NCI-H1436 (cell line): ENCODE measurements around the gene RBM18.

ENCODE experiments used
- DNase-seq: peaks from one replicate; lab custom pipeline; 2025; lab: John Stamatoyannopoulos, UW

Gene RBM18

GRCh38 chr9:122264360-122265148 lies at the start of gene RBM18, which contains the start of gene MRRF:
RBM18 (minus strand) TSS chr9:122264840; CDS start chr9:122261492, 3,348 bp downstream.
MRRF (plus strand) TSS chr9:122264882; CDS start chr9:122270892, 6,010 bp downstream.
- DNase-seq = peak; percentile 79

- no peak for DNase-seq
These were observed 49.5 kb upstream of the RBM18 start for GRCh38 chr9:122314165-122314564.

- no peak for DNase-seq
These were observed 45.2 kb upstream of the RBM18 start for GRCh38 chr9:122309861-122310260.

GRCh38 chr9:122307925-122308324 lies 43.3 kb upstream of the RBM18 start:
- no peak for DNase-seq

- DNase-seq = no peak
These were observed 42.4 kb upstream of the RBM18 start for GRCh38 chr9:122307061-122307460.

- no peak for DNase-seq
These were observed 37.8 kb upstream of the RBM18 start for GRCh38 chr9:122302237-122303093.

- no peak for DNase-seq
These were observed 32.9 kb upstream of the RBM18 start for GRCh38 chr9:122297512-122297911.

DNA sequence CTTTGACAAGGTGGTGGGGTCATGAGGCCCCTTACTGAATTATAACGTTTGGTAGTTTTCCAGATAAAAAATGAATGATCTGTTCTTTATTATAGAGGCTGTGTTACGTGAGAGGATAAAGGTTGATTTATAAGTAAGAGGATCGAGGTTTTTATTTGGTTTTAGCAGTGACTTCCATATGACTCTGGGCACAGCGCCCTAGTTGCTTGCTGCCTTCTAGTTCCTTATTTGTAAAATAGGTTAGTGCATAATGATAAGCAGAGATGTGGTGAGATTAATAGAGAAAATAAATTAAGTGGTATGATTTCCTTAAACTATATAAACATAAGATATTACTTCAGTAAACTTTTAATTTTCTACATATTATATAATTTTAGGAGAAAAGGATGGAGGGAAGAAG lies 29.9 kb upstream of the RBM18 start:
- DNase-seq = no peak

- DNase-seq = no peak
These were observed 26.8 kb upstream of the RBM18 start for GRCh38 chr9:122291458-122291857.

- DNase-seq = no peak
These were observed 22.6 kb upstream of the RBM18 start for GRCh38 chr9:122287214-122287720.

- no peak for DNase-seq
These were observed 22.1 kb upstream of the RBM18 start for GRCh38 chr9:122286764-122287163.

DNA sequence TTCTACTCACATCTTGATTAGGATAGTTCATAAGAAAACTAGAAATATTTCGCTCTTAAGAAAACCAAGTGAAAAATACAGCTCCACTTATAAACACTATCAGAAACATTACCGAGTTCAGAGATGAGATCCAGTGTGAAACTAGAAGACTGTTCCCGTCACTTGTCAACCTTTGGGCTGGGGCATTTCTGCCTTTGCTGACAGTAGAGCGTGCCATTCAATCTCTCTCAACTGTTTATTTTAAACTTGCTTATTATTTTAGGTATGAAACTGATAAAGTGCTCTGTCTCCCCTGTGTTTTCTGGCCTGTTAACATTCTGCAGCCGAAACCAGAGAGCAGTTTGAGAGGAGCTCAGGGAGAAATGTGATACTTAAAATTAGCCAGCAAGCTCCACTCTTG lies 16.7 kb upstream of the RBM18 start:
- DNase-seq = no peak

GRCh38 chr9:122277285-122277897 lies 12.8 kb upstream of the RBM18 start:
- DNase-seq = no peak

DNA sequence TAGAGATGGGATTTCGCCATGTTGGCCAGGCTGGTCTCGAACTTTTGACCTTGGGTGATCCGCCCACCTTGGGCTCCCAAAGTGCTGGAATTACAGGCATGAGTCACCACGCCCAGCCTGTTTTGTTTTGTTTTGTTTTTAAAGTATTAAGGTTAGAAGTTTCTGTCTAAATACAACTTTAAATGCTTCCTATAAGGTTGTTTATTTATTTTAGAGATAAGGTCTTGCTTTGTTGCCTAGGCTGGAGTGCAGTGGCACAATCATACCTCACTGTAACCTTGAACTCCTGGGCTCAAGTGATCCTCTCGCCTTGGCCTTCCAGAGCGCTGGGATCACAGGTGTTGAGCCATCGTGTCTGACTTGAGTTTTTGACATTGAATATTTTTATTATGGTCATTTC lies 11.5 kb upstream of the RBM18 start:
- DNase-seq = no peak

GRCh38 chr9:122274055-122274454 lies 9.4 kb upstream of the RBM18 start:
- DNase-seq = no peak

DNA sequence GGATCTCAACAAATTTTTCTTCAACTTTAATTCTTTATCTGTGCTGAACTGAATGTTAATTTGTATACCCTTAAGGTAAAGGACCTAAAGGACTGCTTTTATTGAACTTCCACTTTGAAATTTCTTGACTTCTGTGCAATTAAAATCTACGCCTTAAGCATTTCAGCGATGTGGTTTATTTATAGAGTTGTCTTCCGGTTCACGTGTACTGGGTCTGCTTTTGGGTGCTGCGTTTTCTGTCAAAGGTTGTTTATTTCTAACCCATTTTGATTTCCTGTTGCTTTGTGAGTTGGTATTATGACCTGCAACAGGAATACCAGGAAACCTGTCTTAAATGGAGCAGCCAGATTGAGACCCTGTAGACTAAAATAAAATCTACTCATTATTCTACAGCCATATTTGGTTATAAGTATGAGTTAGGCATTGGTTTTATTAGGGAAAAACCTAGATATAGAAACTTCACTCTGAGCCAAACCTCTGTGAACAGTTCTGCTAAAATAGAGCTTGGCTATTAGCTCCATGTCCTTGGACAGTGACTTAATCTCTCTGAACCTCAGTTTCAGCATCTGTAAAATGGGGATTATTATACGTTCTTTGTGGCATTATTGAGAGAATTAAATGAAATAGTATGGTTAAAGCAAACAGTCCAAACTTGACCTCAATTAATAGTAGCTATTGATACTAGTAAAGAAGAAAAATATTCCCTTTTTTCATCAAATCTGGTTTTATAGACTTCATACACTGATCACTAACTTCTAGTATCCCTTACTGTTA lies 3.6 kb upstream of the RBM18 start:
- no peak for DNase-seq

DNA sequence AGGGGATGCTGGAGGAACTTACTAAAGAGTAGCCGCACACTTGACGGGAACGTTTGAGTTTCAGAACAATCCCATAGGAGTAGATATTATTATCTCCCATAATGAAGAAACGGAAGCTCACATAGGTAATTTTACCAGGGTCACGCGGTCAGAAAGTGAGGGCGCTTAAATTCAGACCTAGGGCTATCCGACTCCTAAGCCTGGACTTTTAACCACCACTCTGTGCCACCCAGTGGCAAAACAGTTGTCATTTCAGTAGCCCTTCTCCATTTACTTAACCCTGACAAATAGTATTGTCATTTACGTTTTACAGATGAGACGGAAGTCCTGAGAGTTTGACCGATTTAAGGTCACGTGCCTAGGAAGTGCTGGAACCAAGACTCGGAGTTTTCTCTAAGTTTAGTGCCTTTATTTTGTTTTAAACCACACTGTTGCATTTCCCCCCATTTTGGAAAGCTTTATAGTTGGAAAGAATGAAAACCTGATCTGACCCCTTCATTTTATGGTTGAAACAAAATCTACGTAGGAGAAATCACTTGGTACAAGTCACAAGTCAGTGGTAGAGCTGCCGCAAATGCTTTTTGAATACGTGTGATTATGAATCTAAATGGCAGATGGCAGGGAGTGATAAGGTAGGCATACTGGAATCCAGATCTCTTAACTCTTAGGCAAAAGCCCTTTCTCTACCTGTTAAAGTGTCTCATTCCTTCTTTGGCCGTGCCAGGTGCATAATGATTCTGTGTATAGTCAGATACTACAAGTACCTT lies 692 bp upstream of the RBM18 start:
- no peak for DNase-seq

DNA sequence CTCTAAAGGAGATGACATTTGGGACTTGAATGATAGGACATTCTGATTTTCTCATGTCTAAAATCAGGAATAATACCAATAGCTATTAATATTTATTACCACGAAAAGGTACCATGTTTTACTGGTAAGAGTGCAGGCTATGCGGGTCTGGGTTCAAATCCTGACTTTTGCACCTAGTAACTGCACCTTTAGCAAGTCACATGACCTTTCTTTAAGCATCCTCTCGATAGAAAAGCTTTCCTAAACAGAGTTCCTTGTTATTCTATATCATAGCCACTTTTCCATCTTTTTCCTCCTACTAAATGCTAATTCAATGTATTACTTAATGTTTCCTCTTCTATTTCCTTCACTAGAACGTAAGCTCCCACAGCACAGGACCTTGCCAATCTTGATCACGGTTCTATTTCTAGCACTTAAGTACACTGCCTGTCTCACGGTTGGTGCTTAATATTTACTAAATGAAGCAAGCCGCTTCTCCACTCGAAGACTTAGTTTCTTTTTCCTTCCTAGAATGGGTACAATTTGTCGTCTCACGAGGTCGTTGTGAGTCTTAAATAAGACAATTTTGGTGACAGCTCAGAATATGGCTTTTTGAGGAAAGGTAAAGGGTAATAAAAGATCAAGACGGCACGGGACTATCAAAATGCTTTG lies 816 bp downstream of the RBM18 start:
- DNase-seq = no peak

DNA sequence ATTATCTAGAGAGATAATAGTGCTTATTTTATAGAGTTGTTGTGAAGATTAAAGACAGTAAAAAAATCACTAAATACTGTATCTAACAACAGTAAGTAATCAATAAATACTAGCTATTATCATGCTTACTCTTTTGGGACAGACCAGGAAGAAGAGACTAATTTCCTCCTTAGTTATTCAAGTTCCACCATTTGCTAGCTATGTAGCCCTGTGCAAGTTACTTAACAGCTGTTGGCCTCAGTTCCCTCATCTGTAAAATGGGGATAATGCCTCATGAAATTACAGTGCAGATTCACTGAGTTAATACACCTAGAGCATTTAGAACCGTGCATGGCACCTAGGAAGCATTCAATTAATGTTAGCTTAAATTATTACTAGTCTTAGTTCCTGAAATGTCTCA lies 2.6 kb downstream of the RBM18 start:
- no peak for DNase-seq

DNA sequence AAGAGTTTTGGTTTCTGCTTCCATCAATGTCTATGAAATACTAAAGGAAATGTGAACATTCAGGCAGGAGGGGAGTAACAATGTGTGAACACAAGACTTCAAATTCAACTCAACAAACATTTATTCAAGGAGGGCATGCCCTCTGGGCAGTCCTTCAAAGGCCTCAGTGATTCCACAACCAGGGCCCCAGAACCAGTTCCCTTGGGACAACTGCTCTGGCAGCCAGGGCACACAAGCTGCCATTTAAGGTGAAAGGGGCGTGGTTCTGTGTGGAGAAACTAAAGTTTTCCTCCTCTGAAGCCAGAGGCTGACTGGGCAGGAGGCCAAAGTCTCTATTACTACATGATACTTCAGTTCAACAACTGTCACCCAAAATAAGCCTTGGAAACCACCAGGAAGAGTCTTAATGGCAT lies 3.2 kb downstream of the RBM18 start:
- no peak for DNase-seq
